Ishikawa (cell line): ENCODE results near the gene FCHSD2.

ENCODE experiments used
- CEBPB ChIP-seq: IDR thresholded peaks from 2 replicates; pipeline ENCODE4 v1.6.1; 2012
- CREB1 ChIP-seq: IDR thresholded peaks from 2 replicates; pipeline ENCODE4 v1.6.1; 2012; ENCODE audit warnings: low read depth
- EGR1 ChIP-seq: IDR thresholded peaks from 2 replicates; pipeline ENCODE4 v1.6.1; 2012
- EP300 ChIP-seq: IDR thresholded peaks from 2 replicates; pipeline ENCODE4 v1.6.1; 2012; ENCODE audit warnings: borderline replicate concordance
- FOXM1 ChIP-seq: IDR thresholded peaks from 2 replicates; pipeline ENCODE4 v1.6.1; 2012; ENCODE audit warnings: low read depth, borderline replicate concordance
- MAX ChIP-seq: IDR thresholded peaks from 2 replicates; pipeline ENCODE4 v1.6.1; 2012
- NFIC ChIP-seq: IDR thresholded peaks from 2 replicates; pipeline ENCODE4 v1.6.1; 2012
- RAD21 ChIP-seq: IDR thresholded peaks from 2 replicates; pipeline ENCODE4 v1.6.1; 2012; ENCODE audit warnings: low read depth
- REST ChIP-seq: IDR thresholded peaks from 2 replicates; pipeline ENCODE4 v1.6.1; 2012; ENCODE audit warnings: low read depth, mild to moderate bottlenecking
- TAF1 ChIP-seq: IDR thresholded peaks from 2 replicates; pipeline ENCODE4 v1.6.1; 2012; ENCODE audit warnings: low read depth, mild to moderate bottlenecking
- TCF12 ChIP-seq: IDR thresholded peaks from 2 replicates; pipeline ENCODE4 v1.6.1; 2012; ENCODE audit warnings: low read depth
- TEAD4 ChIP-seq: IDR thresholded peaks from 2 replicates; pipeline ENCODE4 v1.6.1; 2012
- USF1 ChIP-seq: IDR thresholded peaks from 2 replicates; pipeline ENCODE4 v1.6.1; 2012
- YY1 ChIP-seq: IDR thresholded peaks from 2 replicates; pipeline ENCODE4 v1.6.1; 2012; ENCODE audit warnings: low read depth
- ZBTB7A ChIP-seq: IDR thresholded peaks from 2 replicates; pipeline ENCODE4 v1.6.1; 2012; ENCODE audit warnings: low read depth

The FCHSD2 gene

GRCh38 chr11:72897506-72897905, 244.6 kb downstream of the FCHSD2 start:
- TF ChIP-seq MAX (no peak), CEBPB (no peak), RAD21 (no peak), CREB1 (no peak), TEAD4 (no peak), YY1 (no peak), EP300 (no peak), TAF1 (no peak), NFIC (no peak), REST (no peak)

- TF ChIP-seq MAX, result no peak
- TF ChIP-seq NFIC, result no peak
- no peak for TF ChIP-seq EP300
- no peak for TF ChIP-seq CEBPB
- TF ChIP-seq TAF1, result no peak
- TF ChIP-seq FOXM1, result no peak
- no peak for TF ChIP-seq EGR1
- TF ChIP-seq TCF12, result no peak
- TF ChIP-seq CREB1, result no peak
- TF ChIP-seq TEAD4, result no peak
- TF ChIP-seq USF1, result no peak
Observed at GRCh38 chr11:72896431-72896830, 245.7 kb downstream of the FCHSD2 start.

- no peak for TF ChIP-seq CEBPB
- TF ChIP-seq ZBTB7A, result no peak
- no peak for TF ChIP-seq FOXM1
- TF ChIP-seq TEAD4, result no peak
- TF ChIP-seq REST, result no peak
- no peak for TF ChIP-seq YY1
- no peak for TF ChIP-seq RAD21
- TF ChIP-seq TCF12, result no peak
- no peak for TF ChIP-seq USF1
- TF ChIP-seq MAX, result no peak
- no peak for TF ChIP-seq EGR1
- TF ChIP-seq EP300, result no peak
Observed at GRCh38 chr11:72890881-72891280, 251.2 kb downstream of the FCHSD2 start.

GRCh38 chr11:72886619-72887018, 255.5 kb downstream of the FCHSD2 start:
- TF ChIP-seq FOXM1 (no peak), CREB1 (no peak), TEAD4 (no peak), EGR1 (no peak), RAD21 (no peak), ZBTB7A (no peak), TAF1 (no peak)

- TF ChIP-seq EP300 (no peak), TCF12 (no peak), ZBTB7A (no peak), REST (no peak), FOXM1 (no peak), USF1 (no peak)
Observed at GRCh38 chr11:72885749-72886609, 256.1 kb downstream of the FCHSD2 start.
